HG02798 (cell line): ENCODE data around the gene GCDH.

Experiments used
- ATAC-seq: cut with Tn5 transposase; IDR thresholded peaks from one replicate; pipeline ENCODE4 v1.9.1; 2021; ENCODE audit warnings: mild to moderate bottlenecking; ENCODE audit not compliant: unreplicated experiment, poor library complexity

GCDH gene

DNA sequence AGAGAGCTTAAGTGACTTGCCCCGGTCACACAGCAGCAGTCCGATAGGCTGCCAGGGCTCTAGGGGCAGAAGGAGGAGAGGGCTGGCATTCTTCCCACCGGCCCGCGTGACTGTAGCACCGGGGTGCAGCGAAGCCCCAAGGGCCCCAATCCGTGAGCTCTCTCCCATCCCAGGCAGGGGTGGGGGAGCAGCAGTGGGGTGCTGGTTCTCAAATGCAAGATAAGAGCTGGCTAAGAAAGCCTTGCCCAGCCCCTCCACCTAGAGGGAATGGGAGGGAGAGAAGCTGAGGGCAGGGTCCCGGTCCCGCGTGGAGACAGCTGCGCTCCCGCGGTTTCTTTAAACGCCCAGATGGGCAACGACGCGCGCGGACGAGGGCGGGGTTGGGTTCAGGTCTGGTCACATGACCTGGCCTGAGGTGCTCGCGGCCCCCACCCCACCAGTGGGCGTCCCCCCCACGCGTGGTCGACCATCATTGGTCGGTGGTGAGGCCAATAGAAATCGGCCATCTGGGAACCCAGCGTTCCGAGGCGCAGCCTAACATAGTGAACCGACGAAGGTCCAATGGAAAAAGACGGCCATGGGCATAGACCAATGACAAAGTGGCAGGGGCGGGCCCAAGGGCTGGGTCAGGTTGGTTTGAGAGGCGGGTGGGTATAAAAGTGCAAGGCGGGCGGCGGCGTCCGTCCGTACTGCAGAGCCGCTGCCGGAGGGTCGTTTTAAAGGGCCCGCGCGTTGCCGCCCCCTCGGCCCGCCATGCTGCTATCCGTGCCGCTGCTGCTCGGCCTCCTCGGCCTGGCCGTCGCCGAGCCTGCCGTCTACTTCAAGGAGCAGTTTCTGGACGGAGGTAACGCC, 47.2 kb downstream of the GCDH start, which contains the start of gene CALR:
TSS of gene CALR (plus strand) at position 683 of the 852 bp plus-strand sequence. CDS start at position 754, 71 bp downstream.
- peak; percentile 87 for ATAC-seq

DNA sequence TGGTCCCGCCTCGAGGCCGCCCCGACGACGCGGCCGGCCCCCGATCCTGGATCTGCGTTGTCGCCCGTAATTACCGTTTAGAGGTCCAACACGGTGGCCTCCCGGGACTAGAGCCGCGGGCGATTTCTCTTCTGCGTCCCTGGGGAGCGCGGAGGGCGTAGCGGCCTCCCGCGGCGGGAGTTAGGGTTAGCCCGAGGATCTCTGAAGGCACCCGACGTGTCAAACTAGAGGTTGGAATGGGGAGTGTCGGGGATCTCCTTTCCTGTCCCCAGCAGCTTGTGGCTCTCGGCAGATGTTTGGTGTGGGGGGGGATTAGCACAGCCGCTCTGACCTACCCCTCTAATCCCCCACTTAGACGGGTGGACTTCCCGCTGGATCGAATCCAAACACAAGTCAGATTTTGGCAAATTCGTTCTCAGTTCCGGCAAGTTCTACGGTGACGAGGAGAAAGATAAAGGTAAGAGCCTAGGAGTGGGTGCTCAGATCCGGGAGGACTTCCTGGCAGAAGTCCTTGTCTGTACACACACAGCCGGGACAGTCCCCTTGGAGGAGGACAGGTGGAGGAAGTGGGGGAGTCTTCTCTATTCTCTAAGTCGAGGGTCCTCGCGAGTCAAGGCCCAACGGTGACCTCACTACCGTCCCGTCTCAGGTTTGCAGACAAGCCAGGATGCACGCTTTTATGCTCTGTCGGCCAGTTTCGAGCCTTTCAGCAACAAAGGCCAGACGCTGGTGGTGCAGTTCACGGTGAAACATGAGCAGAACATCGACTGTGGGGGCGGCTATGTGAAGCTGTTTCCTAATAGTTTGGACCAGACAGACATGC, 48.0 kb downstream of the GCDH start:
- ATAC-seq = no peak

DNA sequence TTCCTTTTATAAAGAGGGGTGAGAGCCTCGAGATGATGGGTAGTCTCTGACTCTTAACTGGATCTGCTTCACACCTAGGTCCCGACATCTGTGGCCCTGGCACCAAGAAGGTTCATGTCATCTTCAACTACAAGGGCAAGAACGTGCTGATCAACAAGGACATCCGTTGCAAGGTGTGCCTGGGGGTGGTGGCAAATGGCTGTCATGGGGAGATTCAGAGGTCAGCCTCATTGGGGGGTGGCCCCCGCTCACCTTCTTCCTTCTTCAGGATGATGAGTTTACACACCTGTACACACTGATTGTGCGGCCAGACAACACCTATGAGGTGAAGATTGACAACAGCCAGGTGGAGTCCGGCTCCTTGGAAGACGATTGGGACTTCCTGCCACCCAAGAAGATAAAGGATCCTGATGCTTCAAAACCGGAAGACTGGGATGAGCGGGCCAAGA, 49.0 kb downstream of the GCDH start:
- ATAC-seq = no peak

DNA sequence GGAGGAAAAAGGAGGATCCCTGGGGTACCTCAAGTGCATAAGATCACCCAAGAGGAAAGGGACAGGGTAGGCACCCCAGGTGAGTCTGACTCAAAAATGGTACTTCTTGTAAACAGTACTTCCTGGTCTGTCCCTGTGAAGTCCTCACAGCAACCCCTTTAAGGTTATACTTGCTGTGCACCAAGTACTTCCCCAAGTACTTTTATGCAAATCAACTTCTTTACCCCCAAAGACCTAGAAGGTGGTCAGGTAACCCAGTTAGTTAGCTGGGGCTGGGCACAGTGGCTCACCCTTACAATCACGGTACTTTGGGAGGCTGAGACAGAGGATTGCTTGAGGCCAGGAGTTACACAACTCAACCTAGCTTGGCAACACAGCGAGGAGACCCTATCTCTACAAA, 49.9 kb downstream of the GCDH start:
- no peak for ATAC-seq

DNA sequence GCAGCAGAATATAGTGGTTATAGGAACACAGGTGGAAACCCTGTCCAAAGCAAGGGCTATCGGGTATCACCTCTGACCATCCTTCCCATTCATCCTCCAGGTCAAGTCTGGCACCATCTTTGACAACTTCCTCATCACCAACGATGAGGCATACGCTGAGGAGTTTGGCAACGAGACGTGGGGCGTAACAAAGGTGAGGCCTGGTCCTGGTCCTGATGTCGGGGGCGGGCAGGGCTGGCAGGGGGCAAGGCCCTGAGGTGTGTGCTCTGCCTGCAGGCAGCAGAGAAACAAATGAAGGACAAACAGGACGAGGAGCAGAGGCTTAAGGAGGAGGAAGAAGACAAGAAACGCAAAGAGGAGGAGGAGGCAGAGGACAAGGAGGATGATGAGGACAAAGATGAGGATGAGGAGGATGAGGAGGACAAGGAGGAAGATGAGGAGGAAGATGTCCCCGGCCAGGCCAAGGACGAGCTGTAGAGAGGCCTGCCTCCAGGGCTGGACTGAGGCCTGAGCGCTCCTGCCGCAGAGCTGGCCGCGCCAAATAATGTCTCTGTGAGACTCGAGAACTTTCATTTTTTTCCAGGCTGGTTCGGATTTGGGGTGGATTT, 52.6 kb downstream of the GCDH start:
- no peak for ATAC-seq

DNA sequence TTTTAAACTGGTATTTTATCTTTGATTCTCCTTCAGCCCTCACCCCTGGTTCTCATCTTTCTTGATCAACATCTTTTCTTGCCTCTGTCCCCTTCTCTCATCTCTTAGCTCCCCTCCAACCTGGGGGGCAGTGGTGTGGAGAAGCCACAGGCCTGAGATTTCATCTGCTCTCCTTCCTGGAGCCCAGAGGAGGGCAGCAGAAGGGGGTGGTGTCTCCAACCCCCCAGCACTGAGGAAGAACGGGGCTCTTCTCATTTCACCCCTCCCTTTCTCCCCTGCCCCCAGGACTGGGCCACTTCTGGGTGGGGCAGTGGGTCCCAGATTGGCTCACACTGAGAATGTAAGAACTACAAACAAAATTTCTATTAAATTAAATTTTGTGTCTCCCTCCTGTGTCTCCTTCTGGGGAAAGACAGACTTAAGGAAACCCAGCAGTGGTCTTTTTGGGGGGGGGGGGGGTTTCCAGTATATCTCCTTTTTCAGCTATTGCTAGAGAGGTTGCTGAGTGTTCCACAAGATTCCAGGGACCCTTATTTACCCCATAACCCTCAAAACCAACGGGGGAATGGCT, 53.2 kb downstream of the GCDH start:
- no peak for ATAC-seq

DNA sequence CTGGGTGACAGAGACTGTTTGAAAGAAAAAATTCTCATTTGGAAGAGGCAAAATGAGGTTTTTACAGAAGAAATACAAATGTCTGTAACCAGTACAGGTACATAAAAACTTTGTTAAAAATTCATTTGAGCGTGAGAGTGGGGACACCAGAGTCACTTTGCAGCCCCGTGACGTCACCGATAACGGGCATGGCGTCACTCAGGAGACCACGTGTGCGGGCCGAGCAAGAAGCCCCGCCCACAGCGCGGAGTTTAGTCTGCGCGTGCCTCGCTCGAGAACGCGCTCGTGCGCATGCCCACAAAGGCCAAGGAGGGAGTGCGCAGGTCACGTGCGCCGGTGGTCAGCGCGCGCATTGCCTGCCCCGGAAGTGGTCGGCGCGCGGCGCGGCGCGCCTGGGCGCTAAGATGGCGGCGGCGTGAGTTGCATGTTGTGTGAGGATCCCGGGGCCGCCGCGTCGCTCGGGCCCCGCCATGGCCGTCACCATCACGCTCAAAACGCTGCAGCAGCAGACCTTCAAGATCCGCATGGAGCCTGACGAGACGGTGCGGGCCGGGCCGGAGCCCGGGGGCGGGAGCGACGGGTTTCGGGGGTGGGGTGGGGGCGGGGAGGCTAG, 54.6 kb downstream of the GCDH start, which contains the start of gene RAD23A:
TSS of gene RAD23A (plus strand) at position 384 of the 613 bp plus-strand sequence. CDS start at position 471, 87 bp downstream.
- ATAC-seq = peak; percentile 90

DNA sequence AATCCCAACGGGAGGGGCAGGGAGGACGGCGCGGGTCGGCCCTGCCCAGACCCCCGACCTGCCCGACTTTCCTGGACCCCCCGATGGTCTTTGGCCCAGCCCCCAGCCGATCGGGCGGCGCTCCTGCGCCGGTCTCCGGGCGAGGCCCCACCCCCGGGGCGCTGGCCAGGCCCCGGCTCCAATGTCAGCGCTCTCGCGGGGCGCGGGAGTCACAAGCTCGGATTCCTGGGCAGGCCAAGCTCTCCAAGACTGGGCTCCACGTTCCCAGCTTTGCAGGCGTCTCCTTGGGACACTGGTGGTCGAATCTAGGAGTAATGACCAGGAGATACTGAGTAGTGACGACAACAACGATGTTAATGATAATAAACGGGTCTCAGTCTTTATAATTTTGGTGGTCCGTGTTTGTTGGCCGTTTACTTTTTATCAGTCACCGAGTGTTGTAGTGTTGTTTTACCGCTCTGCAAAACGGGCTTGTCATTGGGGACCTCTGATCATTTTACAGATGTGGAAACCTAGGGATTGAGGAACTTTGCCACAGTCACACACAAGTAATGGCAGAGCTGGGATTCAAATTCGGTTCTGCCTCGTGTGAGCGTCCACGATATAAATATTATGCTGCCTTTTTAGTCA, 55.2 kb downstream of the GCDH start:
- ATAC-seq = peak; percentile 28

DNA sequence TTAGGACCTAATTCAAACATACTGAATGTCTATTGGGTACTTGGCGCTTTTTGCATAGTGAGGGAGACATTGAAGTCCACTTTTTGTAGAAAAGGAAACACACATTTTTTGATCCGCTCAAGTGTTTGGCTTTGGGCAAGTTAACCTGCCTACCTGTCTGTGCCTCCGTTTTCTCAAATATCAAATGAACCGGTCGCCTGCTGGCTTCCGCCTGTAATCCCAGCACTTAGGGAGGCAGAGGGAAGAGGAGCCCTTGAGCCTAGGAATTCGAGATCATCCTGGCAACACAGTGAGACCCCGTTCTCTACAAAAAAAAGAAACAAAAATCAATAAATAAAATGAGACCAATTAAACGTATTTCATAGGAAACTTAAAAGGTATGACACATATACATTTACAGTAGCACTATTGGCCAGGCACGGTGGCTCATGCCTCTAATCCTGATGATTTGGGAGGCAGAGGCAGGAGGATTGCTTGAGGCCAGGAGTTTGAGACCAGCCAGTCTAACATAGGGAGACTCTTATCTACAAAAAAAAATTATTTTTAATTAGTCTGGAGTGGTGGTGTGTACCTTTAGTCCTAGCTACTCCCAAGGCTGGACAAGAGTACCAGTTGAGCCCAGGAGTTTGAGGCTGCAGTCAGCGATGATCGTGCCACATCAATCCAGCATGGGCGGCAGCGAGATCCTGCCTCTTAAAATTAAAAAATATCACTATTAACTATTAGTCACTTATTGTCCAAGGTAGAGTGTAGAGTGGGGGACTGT, 56.0 kb downstream of the GCDH start:
- ATAC-seq = no peak

DNA sequence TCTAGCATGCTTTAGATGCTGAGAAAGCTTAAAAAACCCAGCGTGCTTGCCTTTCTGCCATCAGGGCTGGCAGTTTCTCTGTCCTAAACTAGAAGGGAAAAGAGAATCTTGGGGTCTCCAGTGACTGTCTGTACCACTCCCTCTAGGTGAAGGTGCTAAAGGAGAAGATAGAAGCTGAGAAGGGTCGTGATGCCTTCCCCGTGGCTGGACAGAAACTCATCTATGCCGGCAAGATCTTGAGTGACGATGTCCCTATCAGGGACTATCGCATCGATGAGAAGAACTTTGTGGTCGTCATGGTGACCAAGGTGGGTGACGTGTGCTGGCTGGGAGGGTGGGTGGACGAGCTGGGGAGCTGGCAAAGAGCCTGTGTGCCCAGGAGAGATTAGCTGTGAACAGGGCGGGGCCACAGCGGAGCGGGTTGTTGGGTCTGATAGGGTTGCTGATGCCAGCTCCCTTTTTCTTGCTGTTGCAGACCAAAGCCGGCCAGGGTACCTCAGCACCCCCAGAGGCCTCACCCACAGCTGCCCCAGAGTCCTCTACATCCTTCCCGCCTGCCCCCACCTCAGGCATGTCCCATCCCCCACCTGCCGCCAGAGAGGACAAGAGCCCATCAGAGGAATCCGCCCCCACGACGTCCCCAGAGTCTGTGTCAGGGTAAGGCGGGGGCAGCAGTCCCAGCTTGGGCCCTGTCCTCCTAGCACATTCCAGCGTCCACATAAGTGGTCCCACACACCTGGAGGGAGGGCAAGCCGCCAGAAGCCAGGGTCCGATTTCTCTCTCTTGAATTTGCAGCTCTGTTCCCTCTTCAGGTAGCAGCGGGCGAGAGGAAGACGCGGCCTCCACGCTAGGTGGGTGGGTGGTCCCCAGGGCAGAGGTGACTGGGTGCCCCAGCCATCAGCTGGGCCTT, 57.0 kb downstream of the GCDH start:
- no peak for ATAC-seq

DNA sequence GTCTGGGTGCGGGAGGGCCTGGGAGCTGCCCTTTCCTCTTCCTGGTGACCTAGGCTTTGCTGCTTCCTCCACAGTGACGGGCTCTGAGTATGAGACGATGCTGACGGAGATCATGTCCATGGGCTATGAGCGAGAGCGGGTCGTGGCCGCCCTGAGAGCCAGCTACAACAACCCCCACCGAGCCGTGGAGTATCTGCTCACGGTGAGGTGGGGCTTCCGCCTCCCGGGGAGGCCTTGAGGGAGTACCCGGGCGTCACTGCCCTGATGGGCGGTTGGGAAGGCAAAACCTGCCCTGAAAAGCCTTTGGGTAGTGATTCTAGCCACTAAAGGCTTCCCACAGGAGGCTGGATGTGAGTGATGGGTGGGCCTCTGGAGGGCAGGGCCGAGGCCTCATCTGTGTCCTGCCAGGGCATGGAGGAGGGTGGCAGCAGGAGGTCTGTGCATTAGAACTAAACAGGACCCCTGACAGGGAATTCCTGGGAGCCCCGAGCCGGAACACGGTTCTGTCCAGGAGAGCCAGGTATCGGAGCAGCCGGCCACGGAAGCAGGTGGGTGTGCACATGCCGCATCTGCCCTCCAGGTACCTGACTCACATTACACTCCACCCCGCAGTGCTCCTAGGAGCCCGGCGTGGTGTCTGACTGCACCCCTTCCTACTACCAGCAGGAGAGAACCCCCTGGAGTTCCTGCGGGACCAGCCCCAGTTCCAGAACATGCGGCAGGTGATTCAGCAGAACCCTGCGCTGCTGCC, 57.8 kb downstream of the GCDH start:
- ATAC-seq = no peak
